ENCODE results near the gene LRRC34.

- TF ChIP-seq CTCF (optimal IDR thresholded peaks at IDR 0.05 in 1 of 3, IDR thresholded peaks at IDR 0.05 in 1 of 3, conservative IDR thresholded peaks at IDR 0.05 in 1 of 3; ENCODE audit: extremely low read depth in 1 of 3, insufficient read depth in 2 of 3, low read length in 3 of 3) (no peak), EZH2 (IDR thresholded peaks at IDR 0.05; ENCODE audit: low read length) (no peak)
These were observed 54.2 kb downstream of the LRRC34 start for GRCh38 chr3:169758359-169758994.
